Hepatocyte (in vitro differentiated cells): Measurements from ENCODE around the gene PCBP3.

Experiments
- CTCF ChIP-seq: fragments of 200-600 bp; sonication (generic); IDR thresholded peaks from 2 replicates; pipeline ENCODE4 v1.5.1; 2016; ENCODE audit warnings: antibody characterized with exemption, mild to moderate bottlenecking; ENCODE audit not compliant: poor library complexity
- EZH2 ChIP-seq: fragments of 200-600 bp; sonication (generic); IDR thresholded peaks from 2 replicates; pipeline ENCODE4 v1.6.1; 2016; ENCODE audit warnings: antibody characterized with exemption, mild to moderate bottlenecking, borderline replicate concordance
- EZH2phosphoT487 ChIP-seq: fragments of 200-600 bp; sonication (generic); IDR thresholded peaks from one replicate; pipeline ENCODE4 v1.6.1; 2018; ENCODE audit warnings: antibody characterized with exemption, mild to moderate bottlenecking, low read depth, moderate library complexity; ENCODE audit not compliant: unreplicated experiment, severe bottlenecking

GRCh38 chr21:45911806-45912325 is 268.3 kb downstream of the PCBP3 start:
- TF ChIP-seq CTCF (no peak), EZH2phosphoT487 (no peak), EZH2 (no peak)
